Breast epithelium (tissue), 3 donors: Measurements from ENCODE around the gene HTR4.

ENCODE experiments used
- CTCF ChIP-seq, 3 donors: fragments of 450-650 bp; IDR thresholded peaks; one replicate each; pipeline ENCODE4 v1.5.1; 2016 to 2017; ENCODE audit warnings: antibody characterized with exemption in 3 of 3, mild to moderate bottlenecking in 3 of 3, moderate library complexity in 3 of 3
- POLR2A ChIP-seq: fragments of 450-650 bp; IDR thresholded peaks from one replicate; pipeline ENCODE4 v1.6.1; 2016; ENCODE audit warnings: antibody characterized with exemption, mild to moderate bottlenecking, moderate library complexity
- POLR2AphosphoS5 ChIP-seq, 3 donors: sonication (generic); formaldehyde crosslinking; IDR thresholded peaks; one replicate each; pipeline ENCODE4 v1.6.1; 2017; ENCODE audit warnings: antibody characterized with exemption in 3 of 3

- TF ChIP-seq CTCF (IDR thresholded peaks at IDR 0.05) (no peak), POLR2A (no peak), POLR2AphosphoS5 (IDR thresholded peaks at IDR 0.05) (no peak)
These were observed 172.1 kb downstream of the HTR4 start for GRCh38 chr5:148482196-148482595.
